ENCODE data around the gene FERMT2. TPM values are rescaled to one million over a fixed set of nuclear protein-coding genes. Genes with fewer than 3 reads are reported as not detected.

FERMT2 gene
- total and polyA plus RNA-seq, 2 donors from 2014 or later = 46.2 to 78.2 TPM

GRCh38 chr14:52835122-52835903 is 115.5 kb downstream of the FERMT2 start:
- Histone ChIP-seq H3K36me3 (ENCODE audit: control insufficient read depth in 2 of 3, insufficient read depth in 3 of 3, low read length in 3 of 3) (no peaks in the 10 kb centered on the region), H3K9ac (ENCODE audit: low read length in 3 of 3) (no peak overlapping the region), H3K4me3 (ENCODE audit: low read length in 3 of 3) (no peak overlapping the region), H3K27me3 (ENCODE audit: control insufficient read depth, insufficient read depth, low read length) (no peaks in the 10 kb centered on the region), H3K4me1 (ENCODE audit: control insufficient read depth in 2 of 3, insufficient read depth in 2 of 3, low read depth in 1 of 3, low read length in 3 of 3) (peaks cover 0 to 4% (median 0%) of the 10 kb centered on the region in 3 donors), H3K27ac (ENCODE audit: low read depth in 2 of 2, low read length in 2 of 2) (peak overlapping the region in 1 of 2 donors; percentile 28), H3K9me3 (ENCODE audit: control insufficient read depth in 2 of 3, insufficient read depth in 1 of 3, low read length in 3 of 3) (no peaks in the 10 kb centered on the region)
- DNase-seq (peak in 2 of 5 donors; percentile 30 to 54), FAIRE-seq (no peak)
- intact Hi-C loops (cut with DNase I) = no loop called here
- TF ChIP-seq CTCF (IDR thresholded peaks at IDR 0.05; ENCODE audit: borderline replicate concordance, extremely low read depth, insufficient read depth) = no peak

GRCh38 chr14:52834440-52834842 is 116.4 kb downstream of the FERMT2 start:
- FAIRE-seq = peak; percentile 29
- Histone ChIP-seq H3K36me3 (ENCODE audit: control insufficient read depth in 2 of 3, insufficient read depth in 3 of 3, low read length in 3 of 3) (no peaks in the 10 kb centered on the region), H3K9me3 (ENCODE audit: control insufficient read depth in 2 of 3, insufficient read depth in 1 of 3, low read length in 3 of 3) (no peaks in the 10 kb centered on the region), H3K27ac (ENCODE audit: low read depth in 2 of 2, low read length in 2 of 2) (no peak overlapping the region), H3K4me1 (ENCODE audit: control insufficient read depth in 2 of 3, insufficient read depth in 2 of 3, low read depth in 1 of 3, low read length in 3 of 3) (peaks cover 0 to 4% (median 0%) of the 10 kb centered on the region in 3 donors), H3K27me3 (ENCODE audit: control insufficient read depth, insufficient read depth, low read length) (no peaks in the 10 kb centered on the region), H3K4me3 (ENCODE audit: low read length in 3 of 3) (no peak overlapping the region), H3K9ac (ENCODE audit: low read length in 3 of 3) (no peak overlapping the region)
- no peak for DNase-seq
- intact Hi-C loops (cut with DNase I) = no loop called here
- TF ChIP-seq CTCF (IDR thresholded peaks at IDR 0.05; ENCODE audit: borderline replicate concordance, extremely low read depth, insufficient read depth) = no peak

- no peak overlapping the region for H3K4me3 ChIP-seq (ENCODE audit: low read length in 3 of 3)
- TF ChIP-seq CTCF (IDR thresholded peaks at IDR 0.05; ENCODE audit: borderline replicate concordance, extremely low read depth, insufficient read depth) = no peak
- H3K36me3 ChIP-seq (ENCODE audit: control insufficient read depth in 2 of 3, insufficient read depth in 3 of 3, low read length in 3 of 3) = no peaks in the 10 kb centered on the region
- no peaks in the 10 kb centered on the region for H3K27me3 ChIP-seq (ENCODE audit: control insufficient read depth, insufficient read depth, low read length)
- intact Hi-C loops (cut with DNase I) = no loop called here
- DNase-seq (no peak), FAIRE-seq (no peak)
- peaks cover 0 to 4% (median 0%) of the 10 kb centered on the region in 3 donors for H3K4me1 ChIP-seq (ENCODE audit: control insufficient read depth in 2 of 3, insufficient read depth in 2 of 3, low read depth in 1 of 3, low read length in 3 of 3)
- no peak overlapping the region for H3K9ac ChIP-seq (ENCODE audit: low read length in 3 of 3)
- no peak overlapping the region for H3K27ac ChIP-seq (ENCODE audit: low read depth in 2 of 2, low read length in 2 of 2)
- no peaks in the 10 kb centered on the region for H3K9me3 ChIP-seq (ENCODE audit: control insufficient read depth in 2 of 3, insufficient read depth in 1 of 3, low read length in 3 of 3)
Measured at GRCh38 chr14:52833891-52834290, 117.0 kb downstream of the FERMT2 start.

All from kidney (tissue), 14 donors.